WTC11 (cell line): ENCODE measurements around the gene UCHL3. TPM values are rescaled to one million over a fixed set of nuclear protein-coding genes. Genes with fewer than 3 reads are reported as not detected.

Experiments
- ATAC-seq: fragments of 200-7000 bp; cut with Tn5 transposase; 2 replicates; pipeline ENCODE4 v1.10.0; 2021; ENCODE audit warnings: mild to moderate bottlenecking, moderate library complexity
- CTCF ChIA-PET: fragments of 300-600 bp; sonication (Branson Sonifier 250); formaldehyde crosslinking; loops from one replicate; lab custom pipeline; 2021; ENCODE audit warnings: antibody characterized with exemption; lab: Charles Lee
- POLR2A ChIA-PET: fragments of 350-600 bp; sonication (Branson Sonifier 250); formaldehyde crosslinking; loops from one replicate; lab custom pipeline; 2021; ENCODE audit warnings: antibody characterized with exemption; lab: Charles Lee
- DNase-seq: peaks from one replicate; pipeline ENCODE4 v3.0.0; 2021; ENCODE audit warnings: low spot score
- H3K27ac Mint-ChIP-seq: 2 replicates; pipeline ENCODE4 v1.8.0; 2021; ENCODE audit warnings: mixed read lengths
- H3K27me3 Mint-ChIP-seq: 2 replicates; pipeline ENCODE4 v1.8.0; 2021; ENCODE audit warnings: low read depth, mild to moderate bottlenecking, moderate library complexity, mixed read lengths
- H3K36me3 Mint-ChIP-seq: 2 replicates; pipeline ENCODE4 v1.8.0; 2021; ENCODE audit warnings: mixed read lengths
- H3K4me1 Mint-ChIP-seq: 2 replicates; pipeline ENCODE4 v1.8.0; 2022; ENCODE audit warnings: mixed read lengths
- H3K4me3 Mint-ChIP-seq: 2 replicates; pipeline ENCODE4 v1.8.0; 2021; ENCODE audit warnings: mild to moderate bottlenecking, moderate library complexity, mixed read lengths
- H3K9me3 Mint-ChIP-seq: 2 replicates; pipeline ENCODE4 v1.8.0; 2021; ENCODE audit warnings: mixed read lengths
- ATF1 ChIP-seq: sonication (generic); formaldehyde crosslinking; IDR thresholded peaks from 2 replicates; pipeline ENCODE4 v1.8.1; 2023; ENCODE audit warnings: mild to moderate bottlenecking, moderate library complexity, missing genetic modification reagents
- CREM ChIP-seq: sonication (generic); formaldehyde crosslinking; IDR thresholded peaks from 2 replicates; pipeline ENCODE4 v1.8.1; 2022; ENCODE audit warnings: mild to moderate bottlenecking, missing genetic modification reagents, moderate library complexity
- CTCF ChIP-seq: fragments of 200-600 bp; IDR thresholded peaks from 2 replicates; pipeline ENCODE4 v1.8.0; 2022; ENCODE audit warnings: antibody characterized with exemption
- EMX1 ChIP-seq: fragments of 250-450 bp; sonication (Bioruptor Pico); IDR thresholded peaks from 2 replicates; pipeline ENCODE4 v1.8.0; 2021; ENCODE audit warnings: mild to moderate bottlenecking
- FOXJ3 ChIP-seq: sonication (generic); formaldehyde crosslinking; IDR thresholded peaks from 2 replicates; pipeline ENCODE4 v1.9.0; 2021; ENCODE audit warnings: missing genetic modification reagents, mild to moderate bottlenecking, borderline replicate concordance
- FOXP4 ChIP-seq: sonication (generic); formaldehyde crosslinking; IDR thresholded peaks from 2 replicates; pipeline ENCODE4 v1.8.0; 2022; ENCODE audit warnings: mild to moderate bottlenecking, missing genetic modification reagents
- GTF2I ChIP-seq: fragments of 250-450 bp; sonication (Bioruptor Pico); conservative IDR thresholded peaks from 2 replicates; pipeline ENCODE4 v1.4.0; 2021; ENCODE audit warnings: mild to moderate bottlenecking
- HMGXB4 ChIP-seq: sonication (generic); formaldehyde crosslinking; IDR thresholded peaks from 2 replicates; pipeline ENCODE4 v1.8.1; 2023; ENCODE audit warnings: mild to moderate bottlenecking, moderate library complexity, missing genetic modification reagents
- IRF1 ChIP-seq: sonication (generic); formaldehyde crosslinking; IDR thresholded peaks from 2 replicates; pipeline ENCODE4 v1.8.0; 2023; ENCODE audit warnings: missing genetic modification reagents
- MLX ChIP-seq: sonication (generic); formaldehyde crosslinking; IDR thresholded peaks from 2 replicates; pipeline ENCODE4 v1.8.1; 2023; ENCODE audit warnings: mild to moderate bottlenecking, missing genetic modification reagents, moderate library complexity
- MYBL2 ChIP-seq: sonication (generic); formaldehyde crosslinking; IDR thresholded peaks from 2 replicates; pipeline ENCODE4 v1.8.1; 2023; ENCODE audit warnings: mild to moderate bottlenecking, moderate library complexity, missing genetic modification reagents
- NFATC4 ChIP-seq: fragments of 250-450 bp; sonication (Bioruptor Pico); IDR thresholded peaks from 2 replicates; pipeline ENCODE4 v1.9.0; 2021; ENCODE audit warnings: mild to moderate bottlenecking
- NR1H2 ChIP-seq: sonication (generic); formaldehyde crosslinking; IDR thresholded peaks from 2 replicates; pipeline ENCODE4 v1.9.0; 2021; ENCODE audit warnings: mild to moderate bottlenecking, moderate library complexity, missing genetic modification reagents
- TCF7 ChIP-seq: sonication (generic); formaldehyde crosslinking; IDR thresholded peaks from 2 replicates; pipeline ENCODE4 v1.8.0; 2022; ENCODE audit warnings: mild to moderate bottlenecking, low read depth, missing genetic modification reagents, moderate library complexity
- TEAD4 ChIP-seq: sonication (generic); formaldehyde crosslinking; IDR thresholded peaks from 2 replicates; pipeline ENCODE4 v1.8.0; 2022; ENCODE audit warnings: mild to moderate bottlenecking, missing genetic modification reagents
- USF2 ChIP-seq: sonication (generic); formaldehyde crosslinking; IDR thresholded peaks from 2 replicates; pipeline ENCODE4 v1.8.1; 2023; ENCODE audit warnings: mild to moderate bottlenecking, missing genetic modification reagents, moderate library complexity
- ZBTB43 ChIP-seq: sonication (generic); formaldehyde crosslinking; IDR thresholded peaks from 2 replicates; pipeline ENCODE4 v1.8.1; 2023; ENCODE audit warnings: mild to moderate bottlenecking, missing genetic modification reagents
- ZNF396 ChIP-seq: fragments of 250-450 bp; sonication (Bioruptor Pico); IDR thresholded peaks from 2 replicates; pipeline ENCODE4 v1.8.0; 2021; ENCODE audit warnings: mild to moderate bottlenecking, moderate library complexity, borderline replicate concordance
- ZNF423 ChIP-seq: fragments of 250-450 bp; sonication (Bioruptor Pico); IDR thresholded peaks from 2 replicates; pipeline ENCODE4 v2.1.2; 2022; ENCODE audit warnings: mild to moderate bottlenecking, moderate library complexity
- ZNF671 ChIP-seq: fragments of 250-450 bp; sonication (Bioruptor Pico); IDR thresholded peaks from 2 replicates; pipeline ENCODE4 v1.8.0; 2021; ENCODE audit warnings: mild to moderate bottlenecking
- total RNA-seq: library from RNA; stranded (reverse); gene quantifications from 3 replicates; pipeline ENCODE4 v1.2.3, GENCODE V29; 2021

Gene UCHL3
- total RNA-seq, 1 experiment from 2014 or later: 46.9 TPM

- no peaks in the 10 kb centered on the region for H3K27me3 Mint-ChIP-seq
- H3K27ac Mint-ChIP-seq: no peak overlapping the region
- H3K9me3 Mint-ChIP-seq: peaks cover 23% of the 10 kb centered on the region
- no peak for DNase-seq
- no peak overlapping the region for H3K4me3 Mint-ChIP-seq
- H3K4me1 Mint-ChIP-seq: 0 out of 2 replicates have a peak, but pooled peaks cover 4% of the 10 kb centered on the region
- CTCF ChIA-PET: no interaction called here
- TF ChIP-seq FOXJ3 (CRISPR knock-in tag) (no peak), CTCF (no peak), USF2 (CRISPR knock-in tag) (no peak), TEAD4 (no peak), EMX1 (CRISPR knock-in tag) (no peak), MYBL2 (CRISPR knock-in tag) (no peak), ATF1 (no peak), CREM (no peak), NFATC4 (CRISPR knock-in tag) (no peak), HMGXB4 (CRISPR knock-in tag) (no peak), ZNF396 (no peak), TCF7 (CRISPR knock-in tag) (no peak), ZNF671 (CRISPR knock-in tag) (no peak), MLX (CRISPR knock-in tag) (no peak), NR1H2 (CRISPR knock-in tag) (no peak), FOXP4 (CRISPR knock-in tag) (no peak), ZNF423 (CRISPR knock-in tag) (no peak), GTF2I (CRISPR knock-in tag) (no peak), ZBTB43 (no peak), IRF1 (CRISPR knock-in tag) (no peak)
- no peak for ATAC-seq
- POLR2A ChIA-PET: no interaction called here
- peaks cover 29% of the 10 kb centered on the region for H3K36me3 Mint-ChIP-seq
Measured at GRCh38 chr13:75581874-75582640, 32.5 kb downstream of the UCHL3 start.
